ENCODE data around the gene SLC9C1. TPM values are rescaled to one million over a fixed set of nuclear protein-coding genes. Genes with fewer than 3 reads are reported as not detected.

SLC9C1 gene
- total and polyA plus RNA-seq, 9 donors: 0.07 to 0.35 (median 0.15) TPM; not detected in 4

DNA sequence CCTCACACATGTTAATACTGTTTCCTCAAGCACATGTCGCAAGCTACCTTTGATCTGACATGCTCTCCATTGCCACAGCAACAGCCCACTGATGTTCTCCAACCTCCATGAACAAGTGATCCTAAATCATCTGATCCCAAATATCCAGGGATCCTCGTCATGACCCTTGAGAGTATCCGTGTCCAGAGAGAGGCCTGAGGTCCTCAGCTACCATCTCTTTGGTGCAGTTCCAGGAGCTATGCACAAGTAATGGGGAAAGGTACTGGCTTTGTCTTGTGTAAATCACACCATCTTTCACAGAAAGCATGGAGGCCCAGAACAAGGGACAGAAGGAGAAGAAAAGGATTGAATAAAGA lies 163.4 kb downstream of the SLC9C1 start:
- no peak for DNase-seq
- Histone ChIP-seq H3K4me3 (no peak overlapping the region), H3K27ac (no peak overlapping the region), H3K4me1 (ENCODE audit: insufficient read depth) (no peaks in the 10 kb centered on the region), H3K27me3 (no peaks in the 10 kb centered on the region), H3K36me3 (no peaks in the 10 kb centered on the region), H3K9me3 (no peaks in the 10 kb centered on the region)
- 81 to 92% (median 86%) methylated on average over 3 of the region's 3 CpGs for WGBS, 3 donors
- TF ChIP-seq EP300 (IDR thresholded peaks at IDR 0.05) (no peak), POLR2A (IDR thresholded peaks at IDR 0.05) (no peak), CTCF (IDR thresholded peaks at IDR 0.05) (no peak)
- intact Hi-C loops (cut with DNase I): no loop called here

DNA sequence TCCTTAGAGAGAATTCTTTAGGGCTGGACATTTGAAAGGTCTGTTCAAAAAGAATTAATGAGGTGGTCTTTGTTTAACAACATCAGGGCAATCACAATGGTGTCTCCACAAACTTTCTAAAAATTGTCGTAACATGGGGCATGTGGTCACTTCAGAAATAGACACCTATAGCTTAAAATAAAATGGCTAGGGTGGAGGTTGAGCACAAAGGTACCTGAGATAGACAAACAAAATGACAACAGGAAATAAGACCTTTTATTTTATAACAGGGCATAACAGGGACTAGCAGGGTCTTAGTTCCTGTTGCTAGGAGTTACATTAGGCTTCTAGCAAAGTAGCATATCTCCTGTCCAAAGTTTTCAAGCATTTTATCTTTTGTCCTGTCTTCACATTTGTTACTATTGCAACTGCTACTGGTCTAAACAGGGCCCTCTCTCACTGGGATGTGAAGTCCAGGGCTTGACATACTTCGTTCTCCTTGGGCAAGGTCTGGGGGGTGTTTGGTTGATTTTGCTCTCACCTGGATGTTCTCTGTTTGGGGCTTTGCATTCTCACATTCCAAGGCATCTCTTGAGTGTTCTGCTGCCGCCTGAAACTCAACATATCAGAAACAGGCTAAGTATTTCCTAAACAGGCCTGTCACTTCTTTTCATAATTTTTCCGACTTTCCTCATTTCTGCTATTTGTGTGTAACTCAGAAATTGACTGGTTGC lies 163.9 kb downstream of the SLC9C1 start:
- TF ChIP-seq POLR2A (IDR thresholded peaks at IDR 0.05) (no peak), EP300 (IDR thresholded peaks at IDR 0.05) (no peak), CTCF (IDR thresholded peaks at IDR 0.05) (no peak)
- no peaks in the 10 kb centered on the region for H3K36me3 ChIP-seq
- no peak overlapping the region for H3K27ac ChIP-seq
- intact Hi-C loops (cut with DNase I): no loop called here
- no peak overlapping the region for H3K4me3 ChIP-seq
- no peak for DNase-seq
- no peaks in the 10 kb centered on the region for H3K4me1 ChIP-seq (ENCODE audit: insufficient read depth)
- H3K9me3 ChIP-seq: no peaks in the 10 kb centered on the region
- 92 to 96% (median 94%) methylated on average over 4 of the region's 4 CpGs for WGBS, 3 donors
- H3K27me3 ChIP-seq: no peaks in the 10 kb centered on the region

- Histone ChIP-seq H3K9me3 (no peaks in the 10 kb centered on the region), H3K27ac (no peak overlapping the region), H3K4me3 (no peak overlapping the region), H3K36me3 (no peaks in the 10 kb centered on the region), H3K27me3 (no peaks in the 10 kb centered on the region), H3K4me1 (ENCODE audit: insufficient read depth) (no peaks in the 10 kb centered on the region)
- 48 to 52% (median 51%) methylated on average over 7 of the region's 7 CpGs for WGBS, 3 donors
- intact Hi-C loops (cut with DNase I): no loop called here
- TF ChIP-seq EP300 (IDR thresholded peaks at IDR 0.05) (no peak), POLR2A (IDR thresholded peaks at IDR 0.05) (no peak), CTCF (IDR thresholded peaks at IDR 0.05) (no peak)
- DNase-seq: no peak
Measured at GRCh38 chr3:112128843-112129727, 164.9 kb downstream of the SLC9C1 start.

DNA sequence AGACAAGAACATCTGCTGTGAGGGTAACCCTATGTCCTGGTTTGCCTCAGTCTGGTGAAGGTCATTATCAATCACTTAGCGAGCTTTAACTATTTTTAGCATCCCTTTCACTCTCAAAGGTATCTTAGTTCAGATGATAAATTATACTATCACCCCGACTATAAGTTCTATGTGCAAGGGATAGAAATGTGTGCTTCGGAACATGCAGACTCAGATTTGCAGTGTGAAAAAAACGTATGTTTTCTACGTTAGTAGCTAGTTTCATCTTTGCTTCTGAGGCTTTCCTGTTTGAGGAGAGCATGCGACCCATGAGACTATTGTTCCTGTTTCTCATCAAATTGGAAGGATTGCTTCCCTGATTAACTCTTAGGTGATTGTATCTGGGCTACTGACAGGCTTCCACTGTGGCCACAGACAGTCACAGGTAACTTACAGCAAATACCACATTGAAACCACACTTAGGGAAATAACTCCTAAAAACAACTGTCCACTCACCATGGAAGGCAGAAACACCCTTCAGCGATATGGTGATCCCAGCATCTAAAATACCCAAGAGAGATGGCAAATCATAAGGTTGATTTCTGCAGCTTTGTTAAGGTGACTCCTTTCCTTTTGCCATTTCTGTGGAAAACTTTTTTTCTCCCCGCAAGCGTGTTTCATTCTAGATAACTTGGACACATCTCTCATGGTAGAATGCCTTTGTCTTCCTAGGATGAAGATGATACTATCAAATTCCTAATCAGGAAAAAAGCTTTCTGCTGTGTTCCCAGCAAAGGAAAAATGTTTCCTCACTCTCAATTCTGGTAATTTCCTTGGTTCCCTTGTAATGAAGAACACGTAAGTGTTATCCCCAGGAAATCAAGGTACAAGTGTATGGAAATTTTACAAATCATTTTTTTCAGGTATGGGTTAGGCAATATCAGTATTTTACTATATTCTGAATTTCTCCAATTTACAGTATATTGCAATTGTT lies 166.2 kb downstream of the SLC9C1 start:
- DNase-seq: no peak
- no peaks in the 10 kb centered on the region for H3K27me3 ChIP-seq
- H3K4me3 ChIP-seq: no peak overlapping the region
- no peaks in the 10 kb centered on the region for H3K9me3 ChIP-seq
- 64 to 68% (median 65%) methylated on average over 10 of the region's 10 CpGs for WGBS, 3 donors
- H3K36me3 ChIP-seq: no peaks in the 10 kb centered on the region
- TF ChIP-seq EP300 (IDR thresholded peaks at IDR 0.05): no peak
- TF ChIP-seq CTCF (IDR thresholded peaks at IDR 0.05): no peak
- intact Hi-C loops (cut with DNase I): no loop called here
- H3K27ac ChIP-seq: no peak overlapping the region
- no peaks in the 10 kb centered on the region for H3K4me1 ChIP-seq (ENCODE audit: insufficient read depth)
